Type B pancreatic cell (in vitro differentiated cells): ENCODE measurements around the gene DGCR6L. TPM values are rescaled to one million over a fixed set of nuclear protein-coding genes. Genes with fewer than 3 reads are reported as not detected.
"Not testable (repeated sequence)": the region's sequence is repeated elsewhere in the genome, so short reads cannot be mapped to it uniquely, and the experiment has no call there.

Source experiments
- DNase-seq: peaks from one replicate; pipeline ENCODE4 v3.0.0; 2021; ENCODE audit warnings: mixed read lengths; ENCODE audit not compliant: unreplicated experiment; ENCODE audit errors: extremely low spot score
- H3K27ac Mint-ChIP-seq: 2 replicates; pipeline ENCODE4 v1.8.0; 2021; ENCODE audit warnings: mild to moderate bottlenecking, mixed read lengths
- H3K27me3 Mint-ChIP-seq: 2 replicates; pipeline ENCODE4 v1.8.0; 2021; ENCODE audit warnings: mixed read lengths
- H3K36me3 Mint-ChIP-seq: 2 replicates; pipeline ENCODE4 v1.8.0; 2021; ENCODE audit warnings: mixed read lengths
- H3K4me1 Mint-ChIP-seq: one replicate; pipeline ENCODE4 v1.8.0; 2021; ENCODE audit warnings: mixed read lengths; ENCODE audit not compliant: unreplicated experiment
- H3K4me3 Mint-ChIP-seq: 2 replicates; pipeline ENCODE4 v1.8.0; 2021; ENCODE audit warnings: mild to moderate bottlenecking, mixed read lengths
- H3K9me3 Mint-ChIP-seq: 2 replicates; pipeline ENCODE4 v1.8.0; 2021; ENCODE audit warnings: mixed read lengths
- total RNA-seq: library from RNA; stranded (reverse); gene quantifications from 2 replicates; pipeline ENCODE4 v1.2.1, GENCODE V29; 2021; ENCODE audit warnings: low replicate concordance
- TF ChIP-seq, protein P1 (sequence below): fragments of 200-600 bp; sonication (generic); conservative IDR thresholded peaks from 2 replicates; pipeline ENCODE4 v1.5.0; 2021; ENCODE audit warnings: antibody characterized with exemption, mild to moderate bottlenecking

DGCR6L gene
- total RNA-seq, 1 donor from 2014 or later = 46.6 TPM

DNA sequence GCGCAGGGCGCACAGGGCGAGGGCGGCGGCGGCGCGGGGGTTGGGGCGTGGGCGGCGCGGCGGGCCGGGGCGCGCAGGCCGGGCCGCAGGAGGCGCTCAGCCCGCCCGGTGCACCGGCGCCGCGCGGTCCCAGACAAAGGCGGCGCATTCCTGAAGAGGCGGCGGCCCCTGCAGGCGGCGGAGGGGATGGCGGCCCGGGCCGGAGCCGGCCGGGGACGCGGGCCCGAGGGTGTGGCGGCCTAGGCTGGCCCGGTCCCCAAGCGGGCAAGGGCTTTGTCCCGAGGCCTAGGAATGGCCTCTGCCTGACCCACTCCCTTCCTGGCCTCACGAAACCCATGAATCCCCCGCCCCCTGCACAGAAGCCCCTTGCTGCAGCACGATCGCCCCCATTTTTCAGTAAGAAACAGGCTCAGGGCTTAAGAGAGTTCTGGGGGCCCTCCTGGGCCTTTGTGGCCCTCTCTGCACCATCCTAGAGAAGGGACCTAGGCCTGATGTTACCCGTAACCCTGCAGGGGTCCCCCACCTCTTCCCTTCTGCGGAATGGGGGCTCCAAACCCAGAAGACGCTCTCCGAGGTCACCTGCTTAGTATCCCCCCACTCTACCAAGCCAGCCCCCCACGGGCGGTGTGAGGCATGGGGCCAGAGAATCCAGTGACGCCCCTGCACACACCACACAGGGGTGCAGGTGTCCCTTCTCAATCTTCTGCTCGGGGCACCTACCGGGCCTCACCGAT lies 51.4 kb downstream of the DGCR6L start, which contains the start of gene RTN4R:
RTN4R (minus strand) TSS at position 40 of the 734 bp plus-strand sequence. CDS start 226 bp downstream, outside the sequence.
- Mint-ChIP-seq H3K27ac (peak within 1 kb of the TSS; percentile 82), H3K36me3 (no peaks in the 10 kb centered on the region), H3K4me1 (peaks cover 4% of the 10 kb centered on the region), H3K4me3 (peak within 1 kb of the TSS; percentile 83), H3K27me3 (no peaks in the 10 kb centered on the region), H3K9me3 (no peaks in the 10 kb centered on the region)
- TF ChIP-seq, protein P1, sequence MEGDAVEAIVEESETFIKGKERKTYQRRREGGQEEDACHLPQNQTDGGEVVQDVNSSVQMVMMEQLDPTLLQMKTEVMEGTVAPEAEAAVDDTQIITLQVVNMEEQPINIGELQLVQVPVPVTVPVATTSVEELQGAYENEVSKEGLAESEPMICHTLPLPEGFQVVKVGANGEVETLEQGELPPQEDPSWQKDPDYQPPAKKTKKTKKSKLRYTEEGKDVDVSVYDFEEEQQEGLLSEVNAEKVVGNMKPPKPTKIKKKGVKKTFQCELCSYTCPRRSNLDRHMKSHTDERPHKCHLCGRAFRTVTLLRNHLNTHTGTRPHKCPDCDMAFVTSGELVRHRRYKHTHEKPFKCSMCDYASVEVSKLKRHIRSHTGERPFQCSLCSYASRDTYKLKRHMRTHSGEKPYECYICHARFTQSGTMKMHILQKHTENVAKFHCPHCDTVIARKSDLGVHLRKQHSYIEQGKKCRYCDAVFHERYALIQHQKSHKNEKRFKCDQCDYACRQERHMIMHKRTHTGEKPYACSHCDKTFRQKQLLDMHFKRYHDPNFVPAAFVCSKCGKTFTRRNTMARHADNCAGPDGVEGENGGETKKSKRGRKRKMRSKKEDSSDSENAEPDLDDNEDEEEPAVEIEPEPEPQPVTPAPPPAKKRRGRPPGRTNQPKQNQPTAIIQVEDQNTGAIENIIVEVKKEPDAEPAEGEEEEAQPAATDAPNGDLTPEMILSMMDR = peak; percentile 79
- peak; percentile 85 for DNase-seq

DNA sequence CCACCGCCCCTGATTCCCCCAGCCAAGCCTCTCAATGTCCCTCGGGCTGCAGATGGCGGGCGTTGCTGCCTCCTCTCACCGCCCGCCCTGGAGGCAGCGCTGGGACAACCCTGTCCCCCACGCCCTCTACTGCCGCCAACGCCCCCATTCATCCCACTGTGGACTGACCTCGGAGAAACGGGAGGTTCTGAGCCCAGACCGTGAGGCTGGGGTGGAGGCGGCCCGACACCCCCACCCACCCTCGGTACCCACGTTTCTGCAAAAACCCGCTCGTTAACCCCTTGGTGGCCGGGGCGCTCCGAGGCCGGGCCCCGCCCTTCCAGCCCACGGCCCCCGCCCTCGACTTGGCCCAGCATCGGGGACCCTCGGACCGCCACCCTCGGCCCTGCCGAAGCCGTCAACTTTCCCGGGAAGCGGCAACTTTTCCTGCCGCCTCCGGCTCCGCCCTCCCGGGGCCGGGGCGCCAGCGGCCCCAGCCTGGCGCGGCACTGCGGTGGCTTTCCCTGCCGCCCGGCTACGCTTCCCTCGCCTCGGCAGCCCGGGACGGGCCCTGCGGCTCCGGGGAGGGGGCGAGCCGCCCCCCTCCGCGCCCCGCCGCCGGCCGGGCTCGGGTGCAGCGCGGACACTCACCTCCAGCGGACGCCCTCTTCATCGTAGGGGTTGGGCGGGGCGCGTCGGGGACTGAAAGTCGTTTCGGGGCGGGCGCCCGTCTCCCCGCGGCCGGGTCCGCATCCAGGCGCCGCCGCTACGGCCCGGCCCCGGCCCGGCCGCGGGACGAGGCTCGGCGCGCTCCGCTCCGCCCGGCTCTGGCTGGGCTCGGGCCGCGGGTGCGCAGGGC lies 52.2 kb downstream of the DGCR6L start:
- no peaks in the 10 kb centered on the region for H3K9me3 Mint-ChIP-seq
- no peaks in the 10 kb centered on the region for H3K36me3 Mint-ChIP-seq
- H3K4me3 Mint-ChIP-seq = peak overlapping the region; percentile 62
- peaks cover 4% of the 10 kb centered on the region for H3K4me1 Mint-ChIP-seq
- H3K27ac Mint-ChIP-seq = no peak overlapping the region
- no peaks in the 10 kb centered on the region for H3K27me3 Mint-ChIP-seq
- DNase-seq = no peak
- TF ChIP-seq, protein P1 = no peak

DNA sequence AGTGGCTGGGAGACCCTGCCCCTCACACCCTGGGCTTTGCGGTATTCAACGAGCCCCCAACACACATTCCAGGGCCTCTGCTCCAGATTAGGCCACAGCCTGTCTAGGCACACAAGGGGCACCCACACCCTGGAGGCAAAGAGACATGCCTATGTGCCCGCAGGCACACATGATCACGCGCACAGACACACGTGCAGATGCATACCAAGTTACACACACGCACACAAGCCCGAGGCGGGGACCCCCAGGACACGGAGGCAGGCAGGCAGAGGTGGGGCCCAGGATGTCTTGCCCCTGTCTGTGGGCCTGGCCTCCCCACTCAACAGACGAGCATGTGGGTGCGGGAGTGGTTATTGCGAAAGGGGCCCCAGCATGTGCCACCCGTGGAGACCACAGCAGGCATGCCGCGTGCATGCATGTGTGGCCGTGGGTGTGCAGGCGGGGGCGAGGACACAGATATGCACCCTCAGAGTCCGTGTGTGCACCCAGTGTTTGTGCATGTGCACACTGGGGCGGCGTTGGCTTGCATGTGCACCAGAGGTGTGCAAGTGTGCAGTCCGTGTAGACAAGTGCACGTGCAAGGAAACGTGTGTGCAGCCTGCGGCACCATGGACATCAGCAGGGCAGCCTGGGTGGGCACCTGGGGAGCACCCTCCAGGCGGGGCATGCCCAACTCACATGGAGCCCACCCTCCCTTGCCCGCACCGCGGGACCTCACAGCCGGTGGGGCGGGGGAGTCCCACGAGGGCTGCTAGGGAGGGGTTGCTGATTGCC lies 53.0 kb downstream of the DGCR6L start:
- not testable (repeated sequence) for H3K4me1 Mint-ChIP-seq, H3K36me3 Mint-ChIP-seq, DNase-seq, H3K9me3 Mint-ChIP-seq, H3K27ac Mint-ChIP-seq, H3K27me3 Mint-ChIP-seq
- peak overlapping the region; percentile 81 for H3K4me3 Mint-ChIP-seq

DNA sequence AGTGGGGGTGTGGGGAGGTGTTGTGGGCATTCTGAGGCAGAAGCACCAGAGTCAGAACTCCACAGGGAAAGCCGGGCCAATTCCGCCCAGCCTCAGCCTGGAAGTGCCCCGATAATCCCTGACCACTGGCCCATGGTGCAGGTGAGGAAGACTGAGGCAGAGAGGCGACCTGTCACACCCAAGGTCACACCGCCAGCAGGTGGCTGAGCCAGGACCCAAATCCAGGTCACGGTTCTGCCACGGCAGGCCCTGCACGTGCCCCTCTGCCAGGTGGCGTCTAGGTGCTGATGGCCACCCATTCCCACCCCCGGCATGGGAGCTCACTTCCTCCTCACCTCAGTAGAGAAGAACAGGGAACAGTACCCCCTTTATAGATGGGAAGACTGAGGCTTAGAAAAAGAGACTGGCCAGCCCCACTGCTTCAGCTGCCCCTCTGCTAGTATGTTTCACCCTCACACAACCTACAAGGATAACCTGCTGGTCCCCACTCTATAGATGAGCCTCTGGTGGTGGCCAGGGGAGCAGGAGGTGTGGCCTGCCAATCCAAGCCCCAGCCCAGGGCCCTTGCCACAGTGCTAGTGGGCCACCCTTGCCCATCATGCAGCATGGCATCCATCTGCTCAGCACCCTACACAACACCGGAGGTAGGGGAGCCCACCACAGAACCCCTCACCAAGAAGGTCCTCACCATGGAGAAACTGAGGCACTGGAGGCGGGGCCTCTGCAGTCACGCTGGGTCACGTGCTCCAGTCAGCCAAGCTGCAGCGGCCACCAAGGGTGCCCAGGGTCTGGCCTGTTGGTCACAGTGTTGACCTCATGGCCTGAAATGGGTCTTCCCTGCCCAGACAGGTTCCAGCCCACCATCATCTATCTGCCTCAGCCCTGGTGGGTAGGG lies 53.8 kb downstream of the DGCR6L start:
- not testable (repeated sequence) for H3K4me1 Mint-ChIP-seq, H3K27me3 Mint-ChIP-seq, H3K9me3 Mint-ChIP-seq, DNase-seq, H3K36me3 Mint-ChIP-seq, H3K27ac Mint-ChIP-seq
- H3K4me3 Mint-ChIP-seq = peak overlapping the region; percentile 81

DNA sequence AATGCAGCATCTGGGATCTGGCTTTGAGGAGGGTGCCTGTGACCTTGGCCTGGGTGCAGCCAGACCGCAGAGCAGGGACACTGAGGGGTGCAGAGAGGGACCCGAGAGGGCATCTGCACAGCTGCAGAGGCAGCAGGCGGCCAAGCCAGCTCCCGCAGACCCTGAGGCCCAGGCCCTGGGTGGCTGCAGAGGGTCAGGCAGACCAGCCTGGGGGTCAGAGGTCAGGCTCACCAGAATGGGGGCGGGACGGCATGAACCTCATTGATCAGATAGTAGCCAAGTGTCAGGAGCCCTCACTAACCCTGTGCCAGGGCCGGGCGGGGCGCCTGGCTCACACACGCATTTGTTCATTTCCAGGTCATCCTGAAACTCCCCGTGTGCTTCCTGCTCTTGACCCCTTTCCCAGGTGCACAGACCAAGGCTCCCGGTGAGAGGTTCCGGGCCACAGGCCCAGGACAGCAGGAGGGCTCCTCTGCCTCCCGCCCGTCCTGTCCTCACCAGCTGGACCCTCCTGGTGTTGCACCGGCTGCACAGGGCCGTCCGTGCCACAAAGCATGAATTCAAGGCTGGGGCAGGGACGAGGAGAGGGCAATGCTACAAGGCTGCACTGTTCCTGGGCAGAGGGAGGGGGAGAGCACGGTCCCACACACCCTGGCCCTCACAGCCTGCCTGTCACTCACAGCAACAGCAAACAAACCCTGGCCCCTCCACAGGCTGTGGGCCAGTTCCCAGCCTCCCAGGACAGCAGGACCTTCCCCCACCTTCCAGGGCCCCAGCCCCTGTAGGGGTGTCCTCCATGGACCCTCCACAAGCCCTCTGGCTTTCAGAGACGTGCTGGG lies 55.0 kb downstream of the DGCR6L start:
- Mint-ChIP-seq H3K4me3 (no peak overlapping the region), H3K4me1 (peaks cover 4% of the 10 kb centered on the region), H3K27me3 (no peaks in the 10 kb centered on the region), H3K36me3 (no peaks in the 10 kb centered on the region), H3K9me3 (no peaks in the 10 kb centered on the region), H3K27ac (peak overlapping the region; percentile 22)
- no peak for DNase-seq
- TF ChIP-seq, protein P1 = no peak

Other genes starting within 250 kb of the DGCR6L start
- gene DGCR8, start 239.8 kb downstream of the DGCR6L start, total RNA-seq = 39.0 and 61.3 TPM in 2 replicates
- gene RANBP1, start 204.0 kb downstream of the DGCR6L start, total RNA-seq = 129 and 235 TPM in 2 replicates
- gene TRMT2A, start 202.8 kb downstream of the DGCR6L start, total RNA-seq = 57.7 and 64.8 TPM in 2 replicates
- gene ZDHHC8, start 188.3 kb downstream of the DGCR6L start, total RNA-seq = 55.2 and 73.6 TPM in 2 replicates
- gene CCDC188, start 169.0 kb downstream of the DGCR6L start, total RNA-seq = 2.6 and 4.3 TPM in 2 replicates
- 9.0 and 12.8 TPM in 2 replicates for gene RTN4R, start 51.7 kb downstream of the DGCR6L start, total RNA-seq
- 24.6 and 39.5 TPM in 2 replicates for gene ZNF74, start 74.1 kb upstream of the DGCR6L start, total RNA-seq
- 4.2 and 21.7 TPM in 2 replicates for gene SCARF2, start 117.8 kb upstream of the DGCR6L start, total RNA-seq
- 34.3 and 38.8 TPM in 2 replicates for gene KLHL22, start 175.7 kb upstream of the DGCR6L start, total RNA-seq
- 90.8 and 121 TPM in 2 replicates for gene MED15, start 187.6 kb upstream of the DGCR6L start, total RNA-seq